Tibial nerve (tissue), 3 donors: ENCODE data around the gene SOHLH2.

ENCODE experiments used
- POLR2A ChIP-seq, 2 donors: fragments of 450-650 bp; IDR thresholded peaks; one replicate each; pipeline ENCODE4 v1.6.1; 2017; ENCODE audit warnings: antibody characterized with exemption in 2 of 2, mild to moderate bottlenecking in 2 of 2, moderate library complexity in 2 of 2
- TF ChIP-seq, protein P1 (sequence below), 5 experiments: fragments of 200-600 bp in 3 of 5; fragments of 450-650 bp in 2 of 5; sonication (generic) in 3 of 5; IDR thresholded peaks; one replicate each; pipeline ENCODE4 v1.5.1; 2016 to 2019; ENCODE audit warnings: antibody characterized with exemption in 5 of 5, mild to moderate bottlenecking in 3 of 5, moderate library complexity in 2 of 5

DNA sequence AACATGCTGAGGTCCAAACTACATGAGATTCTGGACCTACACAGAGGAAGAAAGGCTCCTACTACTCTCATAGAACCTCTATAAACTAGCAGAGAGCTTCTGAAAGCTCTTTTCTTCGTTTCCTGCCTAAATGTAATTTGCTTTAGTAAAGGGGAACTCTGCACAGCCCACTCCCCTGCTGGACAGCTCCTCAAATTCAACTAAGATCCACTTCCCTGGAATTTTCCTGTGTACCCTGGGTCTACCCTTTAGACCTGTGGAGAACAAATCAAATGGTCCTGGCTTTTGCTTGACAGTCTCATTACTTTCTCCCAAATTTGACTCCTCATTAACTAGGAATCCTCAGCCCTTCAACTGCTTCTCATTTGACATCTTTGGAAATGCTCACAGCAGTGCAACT lies 79.7 kb downstream of the SOHLH2 start:
- TF ChIP-seq, protein P1, sequence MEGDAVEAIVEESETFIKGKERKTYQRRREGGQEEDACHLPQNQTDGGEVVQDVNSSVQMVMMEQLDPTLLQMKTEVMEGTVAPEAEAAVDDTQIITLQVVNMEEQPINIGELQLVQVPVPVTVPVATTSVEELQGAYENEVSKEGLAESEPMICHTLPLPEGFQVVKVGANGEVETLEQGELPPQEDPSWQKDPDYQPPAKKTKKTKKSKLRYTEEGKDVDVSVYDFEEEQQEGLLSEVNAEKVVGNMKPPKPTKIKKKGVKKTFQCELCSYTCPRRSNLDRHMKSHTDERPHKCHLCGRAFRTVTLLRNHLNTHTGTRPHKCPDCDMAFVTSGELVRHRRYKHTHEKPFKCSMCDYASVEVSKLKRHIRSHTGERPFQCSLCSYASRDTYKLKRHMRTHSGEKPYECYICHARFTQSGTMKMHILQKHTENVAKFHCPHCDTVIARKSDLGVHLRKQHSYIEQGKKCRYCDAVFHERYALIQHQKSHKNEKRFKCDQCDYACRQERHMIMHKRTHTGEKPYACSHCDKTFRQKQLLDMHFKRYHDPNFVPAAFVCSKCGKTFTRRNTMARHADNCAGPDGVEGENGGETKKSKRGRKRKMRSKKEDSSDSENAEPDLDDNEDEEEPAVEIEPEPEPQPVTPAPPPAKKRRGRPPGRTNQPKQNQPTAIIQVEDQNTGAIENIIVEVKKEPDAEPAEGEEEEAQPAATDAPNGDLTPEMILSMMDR (IDR thresholded peaks at IDR 0.05), result no peak
- no peak for TF ChIP-seq POLR2A (IDR thresholded peaks at IDR 0.05)
